A172 (cell line): ENCODE results near the gene NDST3. TPM values are rescaled to one million over a fixed set of nuclear protein-coding genes. Genes with fewer than 3 reads are reported as not detected.
"Not testable (repeated sequence)": the region's sequence is repeated elsewhere in the genome, so short reads cannot be mapped to it uniquely, and the experiment has no call there.

Experiments used
- DNase-seq: peaks from one replicate; pipeline ENCODE4 v3.0.0-alpha.2; 2015; ENCODE audit warnings: low spot score
- total RNA-seq: library from RNA; depleted of rRNA; stranded (reverse); fragments of >200 nt; shearing (Covaris generic); gene quantifications from 2 replicates; pipeline ENCODE4 v1.2.3, GENCODE V29; 2014

Gene NDST3
- total RNA-seq, 1 experiment from 2014 or later = 0.74 TPM

DNA sequence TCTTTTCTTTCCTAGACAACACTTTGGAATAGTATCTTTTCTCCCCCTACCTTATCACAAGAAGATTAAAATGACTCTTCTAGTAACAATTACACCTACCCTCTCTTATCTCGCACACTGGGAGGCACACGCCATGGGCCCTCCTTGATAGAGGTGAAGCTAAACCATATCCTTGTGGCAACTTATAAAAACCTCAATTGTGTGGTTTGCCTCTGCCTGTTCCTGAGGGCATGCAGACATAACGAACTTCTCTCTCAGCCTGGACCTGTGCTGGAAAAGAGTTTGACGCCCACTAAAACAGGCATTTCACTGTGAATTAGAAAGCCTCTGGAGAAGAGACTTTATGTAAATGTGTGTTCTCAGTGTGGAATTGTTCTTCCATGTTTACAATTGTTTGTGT, 141.2 kb downstream of the NDST3 start:
- DNase-seq = peak; percentile 9

DNA sequence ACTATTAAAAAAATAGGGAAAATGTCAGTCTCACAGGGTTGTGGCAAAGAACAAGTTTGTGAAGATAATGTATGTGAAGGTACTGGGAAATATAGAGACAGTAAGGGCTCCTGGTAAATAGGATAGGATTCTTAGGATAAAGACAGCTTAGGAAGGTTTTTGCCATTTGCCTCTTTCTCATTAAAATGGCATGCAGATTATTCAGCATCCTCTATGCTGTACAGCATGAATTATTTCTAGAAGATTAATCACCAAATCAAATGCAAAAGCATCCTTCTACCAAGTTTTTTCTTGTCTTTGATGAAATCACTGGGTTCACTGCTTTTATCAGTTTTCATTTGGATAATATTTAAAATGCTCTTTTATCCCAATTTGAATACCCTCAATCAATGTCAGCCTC, 142.8 kb downstream of the NDST3 start:
- no peak for DNase-seq

DNA sequence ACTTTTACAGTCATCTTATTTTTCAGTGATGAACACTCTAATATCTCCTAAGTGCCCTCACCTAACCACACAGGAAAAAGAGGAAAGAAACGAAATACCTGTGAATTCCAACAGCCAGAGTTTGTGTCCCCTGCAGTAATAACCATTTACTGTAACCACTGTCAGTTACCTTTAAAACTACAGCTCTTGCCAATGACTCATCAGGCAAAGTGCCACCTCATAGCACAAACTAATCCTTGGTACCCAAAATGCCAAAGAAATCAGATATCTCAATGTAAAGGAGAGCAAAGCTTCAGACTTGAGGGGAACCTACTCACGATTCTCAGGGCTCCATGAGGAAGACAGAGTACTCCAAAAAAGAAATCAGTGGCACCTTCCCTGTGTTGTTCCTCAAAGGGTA, 146.5 kb downstream of the NDST3 start:
- peak; percentile 59 for DNase-seq

DNA sequence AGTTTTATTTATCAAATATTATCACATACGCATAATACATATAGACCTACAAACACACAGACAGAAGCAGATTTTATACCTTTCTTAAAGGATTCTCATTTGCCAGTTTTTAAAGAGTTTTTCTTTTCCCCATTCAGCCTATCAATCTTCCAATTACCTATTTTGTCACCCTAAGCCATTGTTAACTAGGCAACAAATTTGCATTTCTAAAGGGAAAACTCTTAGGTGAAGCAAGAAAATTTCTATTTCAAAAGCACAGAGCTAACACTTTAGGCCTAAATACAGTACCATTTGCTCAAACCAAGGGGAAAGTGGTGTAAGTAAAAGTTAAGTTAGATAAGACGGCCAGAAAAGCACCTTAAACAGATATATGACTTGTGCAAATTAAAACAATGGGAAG, 156.6 kb downstream of the NDST3 start:
- no peak for DNase-seq

DNA sequence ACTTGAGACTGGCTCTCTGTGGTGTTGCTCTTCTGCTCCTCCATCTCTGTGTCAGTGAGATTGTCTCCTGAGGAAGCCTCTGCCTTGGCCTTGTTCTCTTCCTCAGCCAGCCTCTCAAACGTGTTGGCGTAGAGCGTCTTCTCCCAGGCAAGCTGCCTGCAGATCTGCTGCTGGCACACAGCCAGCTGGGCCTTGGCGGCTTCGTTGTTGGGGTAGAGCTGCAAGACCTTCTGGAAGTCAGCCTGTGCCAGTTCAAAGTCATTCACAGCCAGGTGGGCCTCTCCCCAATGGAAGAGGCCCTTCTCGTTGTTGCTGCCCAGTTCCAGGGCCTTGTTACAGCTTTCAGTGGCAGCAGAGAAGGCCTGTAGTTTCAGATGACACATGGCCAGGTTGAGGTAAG, 159.1 kb downstream of the NDST3 start:
- no peak for DNase-seq

DNA sequence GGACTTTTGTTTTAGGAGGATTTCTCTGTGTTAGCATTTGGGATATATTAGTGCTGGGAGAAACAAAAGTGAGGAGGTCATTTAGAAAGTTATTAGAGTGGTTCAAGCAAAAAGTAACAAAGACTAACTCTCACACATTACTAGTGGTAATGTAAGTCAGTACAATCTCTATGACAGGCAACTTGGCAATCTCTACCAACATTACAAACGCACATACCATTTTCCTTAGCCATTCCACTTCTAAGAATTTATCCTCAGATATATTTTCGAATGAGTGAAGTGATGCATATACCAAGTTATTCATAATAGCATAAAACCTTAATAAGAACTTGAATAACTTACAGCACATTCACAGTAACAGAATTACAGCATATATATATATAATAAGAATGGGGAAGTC, 172.3 kb downstream of the NDST3 start:
- DNase-seq = no peak

DNA sequence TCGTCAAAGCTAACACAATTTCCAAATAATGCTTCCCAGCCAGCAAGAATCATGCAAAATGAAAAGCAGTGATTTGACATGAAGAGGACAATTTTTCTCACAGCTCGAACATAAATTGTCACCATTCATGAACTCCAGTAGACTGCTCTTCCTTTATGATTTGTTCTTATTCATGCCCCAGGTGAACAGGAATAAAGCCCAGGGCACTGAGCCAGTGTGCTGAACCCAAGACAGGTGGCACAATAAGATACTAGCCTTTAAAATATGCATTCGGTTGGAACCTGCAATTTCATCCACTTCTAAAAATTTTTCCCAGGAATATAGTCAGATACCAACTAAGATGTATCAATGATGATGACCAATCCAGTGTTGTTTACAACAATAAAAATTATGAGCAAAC, 178.8 kb downstream of the NDST3 start:
- DNase-seq = no peak

DNA sequence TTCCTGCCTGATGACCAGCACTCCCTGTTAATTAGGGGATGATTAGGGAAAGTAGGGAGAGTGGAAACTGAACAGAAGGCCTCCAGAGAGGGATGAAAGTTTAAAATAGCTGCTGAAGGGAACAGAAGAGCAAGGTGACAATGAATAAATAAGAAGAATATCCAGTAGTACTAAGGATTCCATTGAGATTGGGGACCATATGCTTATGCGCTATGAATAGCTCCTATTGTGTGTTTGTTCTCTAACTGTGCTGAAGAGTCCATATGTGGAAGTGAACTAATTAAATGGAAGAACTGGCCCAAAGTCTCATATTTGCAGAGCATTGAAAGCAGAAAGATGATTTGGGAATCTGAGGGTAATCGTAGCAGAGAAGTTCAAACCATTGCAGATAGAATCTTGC, 181.5 kb downstream of the NDST3 start:
- DNase-seq = no peak

DNA sequence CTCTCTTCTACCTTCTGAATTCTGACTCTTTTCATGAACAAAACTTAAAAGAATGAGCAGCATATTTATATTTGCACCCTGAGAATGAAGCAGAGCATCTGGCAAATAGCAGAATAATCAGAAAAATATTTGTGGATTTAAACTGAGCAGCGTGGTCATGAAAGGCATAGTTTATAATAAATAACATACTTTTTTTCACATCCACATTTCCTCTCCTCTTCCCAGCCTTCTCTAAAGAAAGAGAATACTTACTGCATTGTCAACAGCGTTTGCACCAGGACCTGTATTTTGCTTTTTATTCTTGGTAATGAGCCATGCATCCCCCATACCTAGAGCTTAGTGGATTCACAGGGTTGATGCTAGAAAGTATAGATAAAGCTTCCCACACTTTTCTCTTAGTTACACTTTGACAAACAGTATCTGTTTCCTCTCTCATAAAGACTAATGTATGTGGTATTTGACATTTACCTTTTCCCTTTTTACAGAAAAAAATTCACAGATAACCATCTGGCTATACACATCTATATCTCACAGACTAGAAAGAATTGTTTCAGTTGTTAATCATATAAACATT, 187.0 kb downstream of the NDST3 start:
- DNase-seq = no peak

DNA sequence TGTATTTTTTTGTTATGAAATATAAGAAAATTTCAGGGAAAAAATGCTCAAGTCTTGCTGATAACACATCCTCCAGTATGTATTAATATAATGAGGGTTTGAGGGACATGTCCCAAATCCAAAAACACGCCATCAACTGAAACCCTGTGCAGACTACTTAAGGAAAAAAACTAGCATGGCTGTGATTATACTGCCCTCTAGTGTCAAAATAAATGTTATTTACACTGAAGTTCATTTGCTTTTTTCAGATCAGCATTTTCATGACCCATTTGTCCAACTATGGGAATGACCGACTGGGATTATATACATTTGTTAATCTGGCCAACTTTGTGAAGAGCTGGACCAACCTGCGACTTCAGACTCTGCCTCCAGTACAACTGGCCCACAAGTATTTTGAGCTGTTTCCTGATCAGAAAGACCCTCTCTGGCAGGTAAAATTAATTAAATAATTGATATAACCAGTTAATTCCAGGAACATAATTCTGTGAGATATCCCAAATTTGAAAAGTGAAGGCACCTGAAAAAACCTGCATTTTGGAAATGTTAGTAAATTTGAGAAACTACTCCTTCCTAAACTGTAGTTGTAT, 190.1 kb downstream of the NDST3 start:
- DNase-seq = peak; percentile 56

DNA sequence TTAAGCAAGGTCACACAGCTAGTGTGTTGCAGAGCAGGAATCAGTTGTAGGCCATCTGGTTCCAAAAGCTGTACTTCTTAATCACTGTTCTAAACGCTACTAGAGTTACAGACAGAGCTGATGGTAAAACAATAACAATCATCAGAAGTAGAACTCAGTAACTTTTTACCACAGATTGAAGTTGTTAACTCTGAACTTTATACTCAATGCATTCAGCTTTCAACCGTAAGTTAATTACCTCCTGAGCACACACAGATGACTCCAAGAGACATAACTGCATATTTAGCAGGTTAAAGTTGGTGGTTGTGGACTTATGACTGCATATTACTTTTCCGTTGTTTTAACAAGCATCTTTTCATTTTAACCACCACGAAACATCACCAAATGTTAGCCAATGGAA, 191.2 kb downstream of the NDST3 start:
- no peak for DNase-seq

DNA sequence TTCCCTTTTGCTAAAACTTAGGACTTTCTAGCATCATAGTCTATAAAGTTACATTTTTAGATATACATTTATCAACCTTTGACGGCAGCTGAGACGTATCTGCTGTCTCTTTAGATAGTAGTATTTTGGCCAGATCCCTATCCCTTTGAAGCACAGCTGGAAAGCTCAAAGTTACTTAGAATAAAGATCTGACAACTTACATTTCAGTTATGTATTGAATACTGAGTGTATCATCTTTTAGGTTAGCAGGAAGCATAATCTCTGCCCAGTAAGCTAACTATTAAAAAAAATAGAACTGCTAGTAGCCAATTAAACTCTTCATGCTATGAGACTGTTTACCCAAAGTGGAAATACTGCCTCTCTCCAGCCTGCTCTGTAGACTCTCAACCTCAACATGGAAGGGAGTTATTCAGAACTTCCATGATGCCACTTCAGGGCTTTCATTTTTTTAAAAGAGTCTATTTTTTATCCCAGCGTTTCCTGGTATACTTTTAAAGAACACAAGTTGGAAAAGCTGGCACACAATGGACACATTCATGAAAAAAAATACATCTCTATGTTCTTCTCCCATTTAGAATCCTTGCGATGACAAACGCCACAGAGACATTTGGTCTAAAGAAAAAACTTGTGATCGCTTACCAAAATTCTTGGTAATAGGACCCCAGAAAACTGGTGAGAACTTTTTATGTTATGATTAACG, 192.2 kb downstream of the NDST3 start:
- DNase-seq = no peak

DNA sequence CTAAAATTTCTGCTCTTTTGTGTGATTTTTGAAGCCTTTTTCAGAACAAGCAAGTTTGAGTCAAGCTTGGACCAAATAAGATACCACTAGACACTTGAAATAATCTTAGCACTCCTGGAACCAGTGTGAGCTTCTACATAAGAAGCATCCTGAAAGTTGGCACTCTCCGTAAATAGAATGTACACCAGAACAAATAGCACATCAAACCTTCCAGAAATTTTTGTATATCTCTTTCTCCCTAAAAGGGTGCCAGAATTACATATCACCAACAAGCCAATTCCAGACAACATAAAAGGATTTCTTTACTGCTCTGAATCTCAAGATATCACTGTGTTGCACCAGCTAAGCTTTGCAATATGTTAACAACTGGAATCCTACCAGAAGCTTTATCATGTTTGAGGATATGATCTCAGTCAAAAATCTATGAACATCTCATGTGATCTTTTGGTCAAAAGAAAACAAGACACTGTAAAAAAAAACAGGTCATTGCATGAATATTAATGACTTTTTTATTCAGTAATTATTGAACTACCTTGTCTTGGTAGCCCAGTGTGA, 201.4 kb downstream of the NDST3 start:
- no peak for DNase-seq

DNA sequence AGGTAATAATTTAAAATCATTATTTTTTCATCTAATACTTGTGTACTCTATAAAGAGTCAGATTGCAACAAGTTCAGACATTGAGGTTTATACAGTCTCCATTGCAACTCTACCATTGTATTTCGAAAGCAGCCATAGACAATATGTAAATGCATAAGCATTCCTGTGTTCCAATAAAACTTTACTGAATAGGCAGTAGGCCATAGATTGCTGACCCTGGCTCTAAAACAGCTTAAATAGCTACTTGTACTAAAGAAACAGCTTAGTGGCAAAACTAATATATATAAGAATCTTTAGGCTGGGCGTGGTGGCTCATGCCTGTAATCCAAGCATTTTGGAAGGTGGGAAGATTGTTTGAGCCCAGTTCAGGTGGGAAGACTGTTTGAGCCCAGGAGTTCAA, 203.2 kb downstream of the NDST3 start:
- DNase-seq = no peak

DNA sequence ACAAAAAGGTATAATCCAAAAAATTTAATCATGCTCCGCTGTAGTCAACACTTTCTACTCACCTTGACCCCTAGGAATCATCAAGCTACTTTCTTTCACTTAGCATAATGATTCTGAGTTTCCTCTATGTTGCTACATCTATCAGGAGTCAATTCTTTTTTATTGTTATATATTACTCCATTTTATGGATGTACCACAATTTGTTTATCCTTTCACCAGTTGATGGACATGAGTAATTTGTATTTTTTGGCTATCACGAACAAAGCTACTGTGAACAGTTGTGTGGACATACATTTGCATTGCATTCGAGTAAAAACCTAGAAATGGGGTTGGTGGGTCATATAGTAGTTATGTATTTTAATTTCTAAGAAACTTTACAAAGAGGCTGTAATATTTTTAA, 215.6 kb downstream of the NDST3 start:
- no peak for DNase-seq

DNA sequence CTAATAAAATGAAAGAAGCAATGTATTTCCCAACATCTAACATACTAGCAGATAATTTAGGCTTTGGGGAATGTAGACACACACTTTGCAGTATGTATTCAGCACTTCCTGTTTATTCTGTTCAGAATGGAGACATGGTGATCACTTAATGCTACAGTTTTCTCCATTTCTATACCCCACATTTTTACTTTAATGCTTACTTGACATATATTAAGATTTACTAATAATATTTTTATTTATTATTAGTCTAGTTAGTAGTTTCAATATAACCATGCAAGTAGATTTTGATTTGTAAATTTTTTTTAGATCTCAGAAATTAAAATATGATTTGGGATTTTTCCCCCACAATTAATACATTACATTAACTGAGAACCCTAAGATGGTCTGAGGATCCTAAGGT, 220.1 kb downstream of the NDST3 start:
- DNase-seq = no peak

DNA sequence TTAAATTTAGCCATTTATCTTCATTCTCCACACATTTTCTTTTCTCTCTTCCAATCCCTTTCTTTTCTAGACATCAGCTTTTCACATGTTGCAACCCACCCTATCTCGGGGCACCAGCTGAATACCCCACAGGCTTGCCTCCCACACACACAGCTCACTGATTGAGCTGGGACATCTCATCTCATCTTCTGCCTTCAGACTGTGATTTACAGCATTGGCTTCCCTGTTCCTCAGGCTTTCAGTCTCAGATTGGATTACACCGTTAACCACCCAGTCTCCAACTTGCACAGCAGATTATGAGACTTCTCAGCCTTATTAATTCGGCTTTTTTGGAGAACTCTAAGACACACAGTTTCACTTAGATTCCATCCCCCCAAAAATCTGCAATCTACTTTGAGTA, 224.8 kb downstream of the NDST3 start:
- no peak for DNase-seq

DNA sequence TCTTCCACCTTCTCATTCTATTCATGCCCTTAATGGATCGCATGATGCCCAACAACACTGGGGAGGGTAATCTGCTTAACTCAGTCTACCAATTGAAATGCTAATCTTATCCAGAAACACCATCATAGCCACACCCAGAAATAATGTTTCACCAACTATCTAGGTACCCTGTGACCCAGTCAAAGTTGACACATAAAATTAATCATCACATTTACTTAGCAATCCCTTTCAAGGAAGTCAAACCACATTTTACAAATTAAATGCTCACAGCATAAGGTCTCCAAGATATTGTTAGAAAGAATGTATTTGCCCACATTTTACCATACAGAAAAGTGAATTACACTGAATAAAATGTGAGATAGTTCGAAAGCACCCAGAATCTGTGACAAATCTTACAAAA, 226.0 kb downstream of the NDST3 start:
- DNase-seq = no peak

DNA sequence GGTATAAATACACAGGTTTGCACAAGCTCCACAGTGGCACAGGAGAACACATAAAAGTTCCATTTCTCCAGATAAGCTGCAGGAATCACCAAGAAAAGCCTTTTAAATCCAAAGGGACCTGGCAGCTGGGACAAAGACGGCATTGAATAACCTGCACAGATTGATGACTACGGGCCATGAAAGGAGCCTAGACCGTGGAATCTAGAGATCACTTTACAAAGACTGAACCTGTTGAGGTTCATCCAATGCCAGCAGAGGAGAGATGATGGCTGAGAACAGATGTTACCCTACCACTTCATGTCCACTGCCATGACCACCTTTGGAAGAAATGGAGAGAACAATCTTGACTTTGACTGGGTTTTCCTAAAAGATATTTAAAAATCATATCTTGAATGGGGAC, 229.8 kb downstream of the NDST3 start:
- no peak for DNase-seq

DNA sequence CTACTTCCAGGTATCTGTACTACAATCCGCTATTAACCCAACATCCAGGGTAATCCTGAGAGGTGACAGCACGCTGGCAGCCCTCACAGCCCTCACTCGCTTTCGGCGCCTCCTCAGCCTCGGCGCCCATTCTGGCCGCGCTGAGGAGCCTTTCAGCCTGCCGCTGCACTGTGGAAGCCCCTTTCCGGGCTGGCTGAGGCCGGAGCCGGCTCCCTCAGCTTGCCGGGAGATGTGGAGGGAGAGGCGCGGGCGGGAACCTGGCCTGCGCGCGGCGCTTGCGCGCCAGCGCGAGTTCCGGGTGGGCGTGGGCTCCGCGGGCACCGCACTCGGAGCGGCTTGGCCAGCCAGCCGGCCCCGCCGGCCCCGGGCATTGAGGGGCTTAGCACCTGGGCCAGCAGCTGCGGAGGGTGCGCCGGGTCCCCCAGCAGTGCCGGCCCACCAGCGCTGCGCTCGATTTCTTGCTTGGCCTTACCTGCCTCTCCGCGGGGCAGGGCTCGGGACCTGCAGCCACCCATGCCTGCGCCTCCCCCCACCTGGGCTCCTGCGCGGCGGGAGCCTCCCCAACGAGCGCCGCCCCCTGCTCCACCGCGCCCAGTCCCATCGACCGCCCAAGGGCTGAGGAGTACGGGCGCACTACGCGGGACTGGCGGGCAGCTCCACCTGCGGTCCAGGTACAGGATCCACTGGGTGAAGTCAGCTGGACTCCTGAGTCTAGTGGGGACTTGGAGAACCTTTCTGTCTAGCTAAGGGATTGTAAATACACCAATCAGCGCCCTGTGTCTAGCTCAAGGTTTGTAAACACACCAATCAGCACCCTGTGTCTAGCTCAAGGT, 231.2 kb downstream of the NDST3 start:
- DNase-seq = no peak

DNA sequence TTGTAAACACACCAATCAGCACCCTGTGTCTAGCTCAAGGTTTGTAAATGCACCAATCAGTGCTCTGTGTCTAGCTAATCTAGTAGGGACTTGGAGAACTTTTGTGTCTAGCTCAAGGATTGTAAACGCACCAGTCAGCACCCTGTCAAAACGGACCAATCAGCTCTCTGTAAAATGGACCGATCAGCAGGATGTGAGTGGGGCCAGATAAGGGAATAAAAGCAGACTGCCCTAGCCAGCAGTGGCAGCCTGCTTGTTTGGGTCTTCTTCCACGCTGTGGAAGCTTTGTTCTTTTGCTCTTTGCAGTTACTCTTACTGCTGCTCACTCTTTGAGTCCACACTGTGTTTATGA, 231.8 kb downstream of the NDST3 start:
- DNase-seq = not testable (repeated sequence)

DNA sequence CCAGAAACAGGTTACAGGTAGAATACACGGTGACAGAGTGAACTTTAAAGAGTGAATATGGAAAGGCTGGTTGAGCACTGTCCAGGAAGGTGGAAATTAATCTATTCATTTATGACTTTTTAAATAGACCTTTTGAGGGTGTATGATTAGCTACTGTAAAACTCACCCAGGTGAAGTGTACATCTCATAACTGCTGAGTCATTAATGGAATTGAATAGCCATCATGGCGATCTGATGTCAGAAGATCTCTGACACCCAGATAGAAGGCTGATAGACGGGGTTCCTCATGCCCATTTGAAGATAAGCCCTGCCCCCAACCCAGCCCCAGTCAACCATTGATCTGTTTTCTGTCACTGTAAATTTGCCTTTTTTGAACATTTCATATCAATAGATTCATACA, 234.5 kb downstream of the NDST3 start:
- DNase-seq = no peak

DNA sequence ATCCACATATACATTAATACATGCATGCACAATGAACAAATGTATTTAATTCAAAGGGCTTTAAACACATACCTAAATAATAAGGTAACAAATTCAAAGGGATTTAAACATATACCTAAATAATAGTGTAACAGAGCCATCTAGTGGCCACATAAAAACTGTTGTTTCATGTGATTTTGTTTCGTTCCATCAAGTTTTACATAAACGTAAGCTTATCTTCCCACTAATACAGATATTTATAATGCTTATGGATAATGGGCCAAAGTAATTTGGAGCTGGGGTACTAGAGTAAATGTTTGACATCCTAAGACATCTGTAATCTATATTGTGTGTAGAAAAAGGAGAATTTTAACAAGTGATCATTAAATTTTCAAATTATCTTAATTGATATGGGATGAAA, 236.2 kb downstream of the NDST3 start:
- DNase-seq = peak; percentile 39
